C4-2B (cell line): ENCODE measurements around the gene IQCB1.

Experiments used
- H3K27ac ChIP-seq: fragments of 450-650 bp; 2 replicates; pipeline ENCODE4 v1.5.1; 2017
- ZFX ChIP-seq: fragments of 450-650 bp; IDR thresholded peaks from 2 replicates; pipeline ENCODE4 v1.6.1; 2017
- TF ChIP-seq, protein P1 (sequence below): fragments of 450-650 bp; conservative IDR thresholded peaks from 2 replicates; pipeline ENCODE4 v1.5.1; 2017; ENCODE audit warnings: mild to moderate bottlenecking

The IQCB1 gene, protein sequence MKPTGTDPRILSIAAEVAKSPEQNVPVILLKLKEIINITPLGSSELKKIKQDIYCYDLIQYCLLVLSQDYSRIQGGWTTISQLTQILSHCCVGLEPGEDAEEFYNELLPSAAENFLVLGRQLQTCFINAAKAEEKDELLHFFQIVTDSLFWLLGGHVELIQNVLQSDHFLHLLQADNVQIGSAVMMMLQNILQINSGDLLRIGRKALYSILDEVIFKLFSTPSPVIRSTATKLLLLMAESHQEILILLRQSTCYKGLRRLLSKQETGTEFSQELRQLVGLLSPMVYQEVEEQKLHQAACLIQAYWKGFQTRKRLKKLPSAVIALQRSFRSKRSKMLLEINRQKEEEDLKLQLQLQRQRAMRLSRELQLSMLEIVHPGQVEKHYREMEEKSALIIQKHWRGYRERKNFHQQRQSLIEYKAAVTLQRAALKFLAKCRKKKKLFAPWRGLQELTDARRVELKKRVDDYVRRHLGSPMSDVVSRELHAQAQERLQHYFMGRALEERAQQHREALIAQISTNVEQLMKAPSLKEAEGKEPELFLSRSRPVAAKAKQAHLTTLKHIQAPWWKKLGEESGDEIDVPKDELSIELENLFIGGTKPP

DNA sequence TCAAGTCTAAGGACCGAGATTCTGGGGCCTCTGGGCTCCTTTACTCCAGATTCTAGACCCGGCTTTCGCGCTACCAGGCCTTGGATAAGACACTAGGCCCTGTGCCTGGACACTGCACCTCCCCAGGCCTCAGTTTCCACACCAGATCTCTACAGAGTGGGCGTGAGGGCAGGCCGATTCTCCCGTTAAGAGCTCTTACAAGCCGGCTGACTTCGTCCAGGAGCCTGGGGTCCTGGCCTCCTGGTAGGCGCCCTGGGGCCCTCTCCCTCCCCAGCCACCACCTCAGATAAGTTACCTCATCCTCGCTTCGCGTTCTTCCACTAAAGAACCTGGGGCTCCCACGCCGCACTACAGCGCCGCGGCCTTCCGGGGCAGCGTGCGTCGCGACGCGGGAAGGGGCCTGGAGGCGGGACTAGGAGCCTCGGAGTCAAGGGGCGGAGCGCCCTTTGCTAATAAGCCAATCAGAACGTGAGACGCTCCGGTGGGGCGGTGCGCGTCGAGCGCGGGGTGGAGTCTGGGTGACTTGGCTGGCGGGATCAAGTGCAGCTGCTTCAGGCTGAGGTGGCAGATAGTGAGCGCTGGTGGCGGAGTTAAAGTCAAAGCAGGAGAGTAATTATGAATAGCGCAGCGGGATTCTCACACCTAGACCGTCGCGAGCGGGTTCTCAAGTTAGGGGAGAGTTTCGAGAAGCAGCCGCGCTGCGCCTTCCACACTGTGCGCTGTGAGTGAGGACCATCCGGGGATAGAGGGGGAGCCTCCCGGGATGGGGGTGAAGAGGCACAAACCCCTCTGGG, at the start of gene IQCB1, which contains the start of gene EAF2:
Gene IQCB1 (minus strand): TSS at position 390 of the 794 bp plus-strand sequence. CDS start 6,100 bp downstream, outside the sequence.
Gene EAF2 (plus strand): TSS at position 539 of the 794 bp plus-strand sequence. CDS start 77 bp downstream, at position 616.
- peak; percentile 95 for TF ChIP-seq ZFX
- TF ChIP-seq, protein P1, sequence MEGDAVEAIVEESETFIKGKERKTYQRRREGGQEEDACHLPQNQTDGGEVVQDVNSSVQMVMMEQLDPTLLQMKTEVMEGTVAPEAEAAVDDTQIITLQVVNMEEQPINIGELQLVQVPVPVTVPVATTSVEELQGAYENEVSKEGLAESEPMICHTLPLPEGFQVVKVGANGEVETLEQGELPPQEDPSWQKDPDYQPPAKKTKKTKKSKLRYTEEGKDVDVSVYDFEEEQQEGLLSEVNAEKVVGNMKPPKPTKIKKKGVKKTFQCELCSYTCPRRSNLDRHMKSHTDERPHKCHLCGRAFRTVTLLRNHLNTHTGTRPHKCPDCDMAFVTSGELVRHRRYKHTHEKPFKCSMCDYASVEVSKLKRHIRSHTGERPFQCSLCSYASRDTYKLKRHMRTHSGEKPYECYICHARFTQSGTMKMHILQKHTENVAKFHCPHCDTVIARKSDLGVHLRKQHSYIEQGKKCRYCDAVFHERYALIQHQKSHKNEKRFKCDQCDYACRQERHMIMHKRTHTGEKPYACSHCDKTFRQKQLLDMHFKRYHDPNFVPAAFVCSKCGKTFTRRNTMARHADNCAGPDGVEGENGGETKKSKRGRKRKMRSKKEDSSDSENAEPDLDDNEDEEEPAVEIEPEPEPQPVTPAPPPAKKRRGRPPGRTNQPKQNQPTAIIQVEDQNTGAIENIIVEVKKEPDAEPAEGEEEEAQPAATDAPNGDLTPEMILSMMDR: peak; percentile 22; the same call in 1 of the 2 replicates
- peak within 1 kb of the TSS; percentile 75 for H3K27ac ChIP-seq

DNA sequence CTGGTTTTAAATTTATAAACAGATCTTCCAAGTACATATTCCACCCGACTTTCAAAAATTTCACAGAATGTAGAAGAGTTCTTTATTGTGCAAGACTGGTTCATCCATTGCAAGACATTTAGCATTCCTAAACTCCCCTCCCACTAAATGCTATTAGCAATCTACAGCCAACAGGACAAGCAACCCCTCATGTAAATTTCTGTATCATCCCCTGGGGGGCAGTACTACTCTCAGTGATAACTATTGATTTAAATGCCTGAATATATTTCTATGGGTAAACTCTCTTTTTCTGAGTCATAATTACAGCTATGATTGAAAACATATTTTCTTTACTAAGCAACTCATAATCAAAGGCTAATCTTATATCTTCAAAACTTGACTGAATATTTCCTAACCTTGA, 48.6 kb upstream of the IQCB1 start:
- no peak for TF ChIP-seq ZFX
- TF ChIP-seq, protein P1: peak; percentile 69
- H3K27ac ChIP-seq: no peak overlapping the region

DNA sequence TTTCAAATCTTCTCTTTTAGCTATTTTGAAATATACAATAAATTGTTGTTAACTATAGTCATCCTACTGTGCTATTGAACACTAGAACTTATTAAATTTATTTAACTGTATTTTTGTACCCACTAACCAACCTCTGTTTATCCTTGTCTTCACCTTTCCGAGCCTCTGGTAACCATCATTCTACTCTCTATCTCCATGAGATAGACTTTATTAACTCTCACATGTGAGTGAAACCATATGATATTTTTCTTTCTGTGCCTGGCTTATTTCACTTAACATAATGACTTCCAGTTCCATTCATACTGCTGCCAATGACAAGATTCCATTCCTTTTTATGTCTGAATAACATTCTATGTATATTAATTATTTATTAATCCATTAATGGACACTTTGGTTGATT, 43.6 kb upstream of the IQCB1 start:
- TF ChIP-seq, protein P1: no peak
- TF ChIP-seq ZFX: no peak
- H3K27ac ChIP-seq: no peak overlapping the region

DNA sequence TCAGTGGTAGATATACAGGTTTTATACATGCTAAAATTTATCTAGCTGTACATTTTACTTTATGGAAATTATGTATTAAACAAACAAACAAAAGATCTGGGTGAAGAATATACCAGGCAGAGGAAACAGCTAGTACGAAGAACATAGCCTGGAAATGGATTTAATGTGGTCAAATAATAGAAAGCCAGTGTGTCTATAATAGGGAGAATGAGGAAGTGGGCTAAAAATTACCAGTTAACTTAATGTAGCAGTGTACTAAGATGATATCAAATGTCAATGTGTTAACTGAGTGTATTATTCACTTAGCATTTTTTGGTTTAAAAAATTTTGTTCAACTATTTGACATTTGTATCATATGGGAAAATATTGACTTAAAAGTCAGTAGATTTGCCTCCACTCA, 36.6 kb upstream of the IQCB1 start:
- no peak for TF ChIP-seq ZFX
- TF ChIP-seq, protein P1: no peak
- H3K27ac ChIP-seq: no peak overlapping the region

DNA sequence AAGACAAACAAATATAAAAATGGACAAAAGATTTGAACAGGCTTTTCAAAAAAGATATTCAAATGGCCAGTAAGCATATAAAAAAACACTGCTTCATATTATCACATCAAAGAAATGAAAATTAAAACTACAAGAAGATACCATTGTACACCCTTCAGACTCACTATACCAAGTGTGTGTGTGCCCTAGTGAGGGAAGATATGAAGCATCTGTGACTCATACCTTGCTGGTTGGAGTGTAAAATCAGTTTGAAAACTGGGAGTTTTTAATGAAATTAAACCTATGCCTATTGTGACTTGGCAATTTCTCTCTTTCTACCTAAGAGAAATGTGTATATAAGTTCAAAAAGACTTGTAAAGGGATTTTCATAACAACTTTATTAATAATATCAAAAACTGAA, 35.9 kb upstream of the IQCB1 start:
- TF ChIP-seq, protein P1: no peak
- TF ChIP-seq ZFX: no peak
- H3K27ac ChIP-seq: no peak overlapping the region

DNA sequence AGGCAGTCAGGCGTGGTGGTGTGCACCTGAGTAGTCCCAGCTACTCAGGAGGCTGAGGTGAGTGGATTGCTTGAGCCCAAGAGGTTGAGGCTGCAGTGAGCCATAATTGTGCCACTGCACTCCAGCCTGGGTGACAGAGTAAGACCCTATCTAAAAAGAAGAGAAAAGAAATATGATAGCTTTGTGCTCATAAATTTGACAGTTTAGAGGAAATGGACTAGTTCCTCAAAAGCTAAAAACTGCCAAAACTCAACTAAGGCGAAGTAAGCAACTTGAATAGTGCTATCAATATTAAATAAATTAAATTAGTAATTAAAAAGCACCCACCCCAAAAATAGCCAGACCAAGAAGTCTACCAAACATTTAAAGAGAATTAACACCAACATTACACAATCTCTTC, 34.9 kb upstream of the IQCB1 start:
- TF ChIP-seq, protein P1: no peak
- TF ChIP-seq ZFX: no peak
- H3K27ac ChIP-seq: no peak overlapping the region
